ENCODE data around the gene USP15. TPM values are rescaled to one million over a fixed set of nuclear protein-coding genes. Genes with fewer than 3 reads are reported as not detected.

The USP15 gene
- total and polyA plus RNA-seq, 2 donors (not counting 3 experiments of a cell fraction or from before 2014, with no cell fraction given) = 20.0 to 61.8 TPM

- FAIRE-seq = peak; percentile 15
- intact Hi-C loops (cut with micrococcal nuclease) (no loop called here), dilution Hi-C loops (cut with MboI; ENCODE audit: extremely low pct_ligation_motif_present, low sequenced_read_pairs) (no loop called here)
- H3K4me2 ChIP-seq (ENCODE audit: insufficient read depth, low read length) = no peak overlapping the region
- no peak overlapping the region for H3K4me3 ChIP-seq (replicated peaks in 1 of 3; ENCODE audit: insufficient read depth in 1 of 3, low read depth in 1 of 3, low read length in 3 of 3)
- no peak overlapping the region for H3K27ac ChIP-seq (ENCODE audit: insufficient read depth, low read depth, low read length)
- no peaks in the 10 kb centered on the region for H3K9me3 ChIP-seq (replicated peaks; ENCODE audit: control insufficient read depth, insufficient read depth, low read length)
- H4K20me1 ChIP-seq (replicated peaks; ENCODE audit: control insufficient read depth, extremely low read depth, insufficient read depth, low read length) = no peaks in the 10 kb centered on the region
- no peak for DNase-seq (ENCODE audit: low read depth, low spot score)
- no peak overlapping the region for H2AFZ ChIP-seq (ENCODE audit: low read depth, low read length)
- no TSS peak for BruUV-seq (replicated peaks)
- no peak overlapping the region for H3K9ac ChIP-seq (replicated peaks; ENCODE audit: extremely low read depth, insufficient read depth, low read length)
- POLR2A ChIA-PET = no interaction called here
- TF ChIP-seq POLR2AphosphoS5 (IDR thresholded peaks at IDR 0.05; ENCODE audit: insufficient read depth, low read depth, low read length) (no peak), FOS (IDR thresholded peaks at IDR 0.05; ENCODE audit: borderline replicate concordance, insufficient read depth, low read length) (no peak), EZH2 (IDR thresholded peaks at IDR 0.05; ENCODE audit: borderline replicate concordance, low read depth, low read length, severe bottlenecking) (no peak), JUN (IDR thresholded peaks at IDR 0.05; ENCODE audit: borderline replicate concordance, insufficient read depth, insufficient read length, low read depth) (no peak), POLR2A (IDR thresholded peaks at IDR 0.05; ENCODE audit: low read depth, low read length) (no peak), MYC (IDR thresholded peaks at IDR 0.05; ENCODE audit: low read depth, low read length) (no peak), GATA2 (IDR thresholded peaks at IDR 0.05; ENCODE audit: insufficient read depth, insufficient read length, low read depth, low read length) (no peak)
- TF ChIP-seq, protein P1, sequence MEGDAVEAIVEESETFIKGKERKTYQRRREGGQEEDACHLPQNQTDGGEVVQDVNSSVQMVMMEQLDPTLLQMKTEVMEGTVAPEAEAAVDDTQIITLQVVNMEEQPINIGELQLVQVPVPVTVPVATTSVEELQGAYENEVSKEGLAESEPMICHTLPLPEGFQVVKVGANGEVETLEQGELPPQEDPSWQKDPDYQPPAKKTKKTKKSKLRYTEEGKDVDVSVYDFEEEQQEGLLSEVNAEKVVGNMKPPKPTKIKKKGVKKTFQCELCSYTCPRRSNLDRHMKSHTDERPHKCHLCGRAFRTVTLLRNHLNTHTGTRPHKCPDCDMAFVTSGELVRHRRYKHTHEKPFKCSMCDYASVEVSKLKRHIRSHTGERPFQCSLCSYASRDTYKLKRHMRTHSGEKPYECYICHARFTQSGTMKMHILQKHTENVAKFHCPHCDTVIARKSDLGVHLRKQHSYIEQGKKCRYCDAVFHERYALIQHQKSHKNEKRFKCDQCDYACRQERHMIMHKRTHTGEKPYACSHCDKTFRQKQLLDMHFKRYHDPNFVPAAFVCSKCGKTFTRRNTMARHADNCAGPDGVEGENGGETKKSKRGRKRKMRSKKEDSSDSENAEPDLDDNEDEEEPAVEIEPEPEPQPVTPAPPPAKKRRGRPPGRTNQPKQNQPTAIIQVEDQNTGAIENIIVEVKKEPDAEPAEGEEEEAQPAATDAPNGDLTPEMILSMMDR (IDR thresholded peaks at IDR 0.05; ENCODE audit: extremely low read depth in 1 of 2, insufficient read depth in 1 of 2, low read depth in 1 of 2, low read length in 2 of 2) = no peak
- TF ChIP-seq, protein P2, sequence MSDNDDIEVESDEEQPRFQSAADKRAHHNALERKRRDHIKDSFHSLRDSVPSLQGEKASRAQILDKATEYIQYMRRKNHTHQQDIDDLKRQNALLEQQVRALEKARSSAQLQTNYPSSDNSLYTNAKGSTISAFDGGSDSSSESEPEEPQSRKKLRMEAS (IDR thresholded peaks at IDR 0.05; ENCODE audit: insufficient read depth, insufficient read length) = no peak
- H3K4me1 ChIP-seq (ENCODE audit: control insufficient read depth, extremely low read depth, insufficient read depth, low read length) = no peaks in the 10 kb centered on the region
- H3K27me3 ChIP-seq (ENCODE audit: control insufficient read depth in 2 of 2, insufficient read depth in 2 of 2, low read length in 2 of 2) = no peaks in the 10 kb centered on the region
- peaks cover 2% of the 10 kb centered on the region for H3K79me2 ChIP-seq (ENCODE audit: control insufficient read depth, insufficient read depth, low read length)
- CTCF ChIA-PET = interaction anchor here (0.7 to 1.6 kb wide), 2 partner anchors 90 to 234 kb away, joined by 3 read pairs; no protein-coding TSS in a partner anchor
- no peaks in the 10 kb centered on the region for H3K36me3 ChIP-seq (ENCODE audit: control insufficient read depth in 2 of 2, extremely low read depth in 1 of 2, insufficient read depth in 2 of 2, low read length in 2 of 2)
- H3K9me1 ChIP-seq (replicated peaks; ENCODE audit: control insufficient read depth, extremely low read depth, insufficient read depth, low read length) = no peaks in the 10 kb centered on the region
Measured at GRCh38 chr12:62347922-62348650, 87.9 kb downstream of the USP15 start.

Data from endothelial cell of umbilical vein (primary cell).